Endodermal cell (in vitro differentiated cells): ENCODE data around the gene NEK6. TPM values are rescaled to one million over a fixed set of nuclear protein-coding genes. Genes with fewer than 3 reads are reported as not detected.

Experiments used
- DNase-seq: peaks from one replicate; pipeline ENCODE4 v3.0.0-alpha.2; 2017
- H3K27ac ChIP-seq: 2 replicates; pipeline ENCODE4 v1.5.1; 2013; ENCODE audit warnings: mild to moderate bottlenecking, low read depth, low read length, moderate library complexity
- H3K27me3 ChIP-seq: 2 replicates; pipeline ENCODE4 v1.6.1; 2013; ENCODE audit warnings: mild to moderate bottlenecking, low read length, moderate library complexity; ENCODE audit not compliant: insufficient read depth, control insufficient read depth, poor library complexity, severe bottlenecking
- H3K36me3 ChIP-seq: 2 replicates; pipeline ENCODE4 v1.7.0; 2013; ENCODE audit warnings: mild to moderate bottlenecking, low read length, moderate library complexity; ENCODE audit not compliant: control insufficient read depth, insufficient read depth
- H3K4me1 ChIP-seq: one replicate; pipeline ENCODE4 v1.7.0; 2013; ENCODE audit warnings: low read length; ENCODE audit not compliant: control insufficient read depth, insufficient read depth
- H3K4me3 ChIP-seq: 2 replicates; pipeline ENCODE4 v1.5.1; 2013; ENCODE audit warnings: mild to moderate bottlenecking, low read length, moderate library complexity
- H3K9ac ChIP-seq: 2 replicates; pipeline ENCODE4 v1.6.1; 2013; ENCODE audit warnings: mild to moderate bottlenecking, low read length, moderate library complexity; ENCODE audit not compliant: poor library complexity, severe bottlenecking; ENCODE audit errors: extremely low read depth
- H3K9me3 ChIP-seq: 2 replicates; pipeline ENCODE4 v1.6.1; 2013; ENCODE audit warnings: mild to moderate bottlenecking, low read length, moderate library complexity; ENCODE audit not compliant: control insufficient read depth
- H3K27ac Mint-ChIP-seq: 2 replicates; pipeline ENCODE4 v1.8.0; 2020; ENCODE audit warnings: mixed read lengths
- H3K27me3 Mint-ChIP-seq: 2 replicates; pipeline ENCODE4 v1.8.0; 2021; ENCODE audit warnings: mild to moderate bottlenecking, mixed read lengths; ENCODE audit not compliant: insufficient read depth
- H3K36me3 Mint-ChIP-seq: 2 replicates; pipeline ENCODE4 v1.8.0; 2020; ENCODE audit warnings: low read depth, mixed read lengths
- H3K4me1 Mint-ChIP-seq: 2 replicates; pipeline ENCODE4 v1.8.0; 2020; ENCODE audit warnings: mixed read lengths
- H3K4me3 Mint-ChIP-seq: 2 replicates; pipeline ENCODE4 v1.8.0; 2020; ENCODE audit warnings: mild to moderate bottlenecking, moderate library complexity, mixed read lengths
- H3K9me3 Mint-ChIP-seq: 2 replicates; pipeline ENCODE4 v1.8.0; 2020; ENCODE audit warnings: mild to moderate bottlenecking, mixed read lengths
- CTCF ChIP-seq: fragments of 200-600 bp; sonication (generic); conservative IDR thresholded peaks from 2 replicates; pipeline ENCODE4 v1.5.0; 2021; ENCODE audit warnings: antibody characterized with exemption, mild to moderate bottlenecking
- WGBS, 2 experiments: methylation state at CpG; one replicate each; pipeline versions ENCODE4 v1.1.5 to v1.1.7; 2013; ENCODE audit warnings: missing lambda C conversion rate in 2 of 2, mixed read lengths in 1 of 2; ENCODE audit not compliant: insufficient coverage in 1 of 2, insufficient read length in 1 of 2; 5-methylcytosine and 5-hydroxymethylcytosine counted together
- total RNA-seq, 2 donors: library from RNA; stranded (reverse); fragmentation: NEBNext Ultra II Directional in 1 of 2; extraction: Animal tissue kit (Norgen Biotek cat#: 25700) in 1 of 2; gene quantifications; 2 replicates in 1 of 2; 3 replicates in 1 of 2; pipeline ENCODE4 v1.2.1, GENCODE V29; 2021

NEK6 gene
- total RNA-seq, 2 donors from 2014 or later = 17.1 to 32.5 TPM

- peaks cover 4% of the 10 kb centered on the region for H3K36me3 ChIP-seq
- H3K4me3 Mint-ChIP-seq = no peak overlapping the region
These were observed 64.2 kb downstream of the NEK6 start for GRCh38 chr9:124321935-124322334.

DNA sequence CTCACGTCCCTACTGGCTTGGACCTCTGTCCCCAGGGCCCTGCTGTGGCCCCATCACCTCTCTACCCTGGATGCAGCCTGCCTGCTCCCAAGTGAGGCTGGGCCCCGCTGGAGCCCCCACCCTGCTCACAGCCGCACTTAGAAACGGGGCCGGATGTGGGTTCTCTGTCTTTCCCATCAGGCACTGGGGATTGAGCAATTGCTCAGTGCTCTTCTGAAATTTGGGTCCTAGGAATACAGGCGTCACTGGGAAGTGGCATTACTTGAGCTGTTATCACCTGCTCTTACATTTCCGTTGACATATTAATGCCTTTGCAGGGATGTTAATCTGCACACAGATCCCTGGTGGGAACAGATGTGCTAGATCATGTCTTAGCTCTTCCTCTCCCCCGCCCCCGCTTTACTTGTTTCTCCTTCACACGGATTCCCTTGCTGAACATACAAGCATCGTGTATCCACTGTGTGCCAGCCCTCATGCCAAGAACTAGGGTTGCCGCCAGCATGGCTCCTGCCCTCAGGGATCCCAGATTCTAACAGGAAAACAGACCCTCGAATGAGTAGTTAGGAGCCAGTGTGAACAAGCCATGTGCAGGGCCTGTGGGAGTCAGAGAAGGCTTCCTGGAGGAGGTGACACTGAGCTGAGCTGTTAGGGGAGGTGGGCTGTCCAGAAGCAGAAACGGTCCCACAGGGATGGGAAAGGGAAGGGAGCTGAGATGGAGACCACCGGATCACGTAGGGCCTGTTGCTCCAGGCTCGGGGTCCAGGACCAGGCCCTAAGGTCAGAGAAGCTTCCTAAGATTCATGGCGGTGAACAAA, 65.1 kb downstream of the NEK6 start:
- Mint-ChIP-seq H3K9me3 (no peaks in the 10 kb centered on the region), H3K27me3 (no peaks in the 10 kb centered on the region), H3K4me3 (no peak overlapping the region), H3K36me3 (peaks cover 4% of the 10 kb centered on the region), H3K4me1 (no peaks in the 10 kb centered on the region), H3K27ac (no peak overlapping the region)
- 94 to 96% methylated on average over 13 to 18 of the region's 18 CpGs for WGBS, 2 experiments
- H3K36me3 ChIP-seq = no peaks in the 10 kb centered on the region
- H3K9ac ChIP-seq = no peak overlapping the region
- no peak for TF ChIP-seq CTCF
- no peaks in the 10 kb centered on the region for H3K27me3 ChIP-seq
- H3K9me3 ChIP-seq = no peaks in the 10 kb centered on the region
- DNase-seq = no peak
- H3K4me1 ChIP-seq = no peaks in the 10 kb centered on the region
- no peak overlapping the region for H3K27ac ChIP-seq
- no peak overlapping the region for H3K4me3 ChIP-seq

More at GRCh38 chr9:124321935-124322334, 64.2 kb downstream of the NEK6 start:
- Mint-ChIP-seq H3K36me3 (peaks cover 10% of the 10 kb centered on the region), H3K9me3 (no peaks in the 10 kb centered on the region), H3K27ac (no peak overlapping the region), H3K4me1 (no peaks in the 10 kb centered on the region), H3K27me3 (no peaks in the 10 kb centered on the region)
- no peaks in the 10 kb centered on the region for H3K27me3 ChIP-seq
- WGBS, 2 experiments = 78 to 83% methylated on average over 4 of the region's 4 CpGs
- no peaks in the 10 kb centered on the region for H3K9me3 ChIP-seq
- no peak for DNase-seq
- H3K4me3 ChIP-seq = no peak overlapping the region
- no peak overlapping the region for H3K9ac ChIP-seq
- no peak for TF ChIP-seq CTCF
- no peak overlapping the region for H3K27ac ChIP-seq
- no peaks in the 10 kb centered on the region for H3K4me1 ChIP-seq

- Mint-ChIP-seq H3K36me3 (peaks cover 2% of the 10 kb centered on the region), H3K4me1 (no peaks in the 10 kb centered on the region), H3K9me3 (no peaks in the 10 kb centered on the region), H3K27ac (no peak overlapping the region), H3K4me3 (no peak overlapping the region), H3K27me3 (no peaks in the 10 kb centered on the region)
- 90 to 100% methylated on average over 1 to 10 of the region's 10 CpGs for WGBS, 2 experiments
- no peaks in the 10 kb centered on the region for H3K4me1 ChIP-seq
- TF ChIP-seq CTCF = no peak
- no peak for DNase-seq
- H3K36me3 ChIP-seq = no peaks in the 10 kb centered on the region
- H3K9ac ChIP-seq = no peak overlapping the region
- H3K9me3 ChIP-seq = no peaks in the 10 kb centered on the region
- no peak overlapping the region for H3K27ac ChIP-seq
- H3K27me3 ChIP-seq = no peaks in the 10 kb centered on the region
- H3K4me3 ChIP-seq = no peak overlapping the region
These were observed 66.2 kb downstream of the NEK6 start for GRCh38 chr9:124323904-124324303.
